PC-9 (cell line): Measurements from ENCODE around the gene ZNF609. TPM values are rescaled to one million over a fixed set of nuclear protein-coding genes. Genes with fewer than 3 reads are reported as not detected.

Source experiments
- BruUV-seq: library from RNA; stranded (reverse); fragments of 400-500 nt; replicated peaks from 2 replicates; lab custom pipeline; 2021; lab: Mats Ljungman, UMichigan
- CTCF ChIA-PET: fragments of 300-600 bp; sonication (Branson Sonifier 250); formaldehyde crosslinking; loops from one replicate; lab custom pipeline; 2022; ENCODE audit warnings: antibody characterized with exemption; lab: Charles Lee
- POLR2A ChIA-PET: fragments of 300-600 bp; sonication (Branson Sonifier 250); formaldehyde crosslinking; loops from one replicate; lab custom pipeline; 2022; ENCODE audit warnings: antibody characterized with exemption; ENCODE audit not compliant: unreplicated experiment; lab: Charles Lee
- DNase-seq, 2 experiments: peaks; one replicate each; pipeline versions ENCODE4 v3.0.0 to v3.0.0-alpha.2; 2015 to 2022; ENCODE audit warnings: mixed read lengths in 1 of 2
- H2AFZ ChIP-seq: fragments of 200-600 bp; sonication (generic); 2 replicates; pipeline ENCODE4 v1.8.1; 2017; ENCODE audit warnings: antibody characterized with exemption
- H3F3A ChIP-seq: fragments of 200-600 bp; sonication (generic); 2 replicates; pipeline ENCODE4 v1.8.1; 2017; ENCODE audit warnings: antibody characterized with exemption, mild to moderate bottlenecking, low read depth; ENCODE audit not compliant: insufficient read depth
- H3K27ac ChIP-seq: fragments of 200-600 bp; sonication (generic); 2 replicates; pipeline ENCODE4 v1.6.1; 2016; ENCODE audit warnings: mixed run types
- H3K27me3 ChIP-seq: fragments of 200-600 bp; sonication (generic); 2 replicates; pipeline ENCODE4 v1.6.1; 2016; ENCODE audit warnings: low read depth, mixed run types; ENCODE audit not compliant: insufficient read depth
- H3K36me3 ChIP-seq: fragments of 200-600 bp; sonication (generic); 2 replicates; pipeline ENCODE4 v1.6.1; 2016; ENCODE audit warnings: low read depth, mixed run types
- H3K4me1 ChIP-seq: fragments of 200-600 bp; sonication (generic); replicated peaks from 2 replicates; pipeline ENCODE4 v1.6.1; 2016; ENCODE audit warnings: mixed run types; ENCODE audit not compliant: insufficient read depth
- H3K4me2 ChIP-seq: fragments of 200-600 bp; sonication (generic); 2 replicates; pipeline ENCODE4 v1.6.1; 2017; ENCODE audit warnings: mixed run types
- H3K4me3 ChIP-seq: fragments of 200-600 bp; sonication (generic); 2 replicates; pipeline ENCODE4 v1.6.1; 2016; ENCODE audit warnings: mixed run types
- H3K79me2 ChIP-seq: fragments of 200-600 bp; sonication (generic); 2 replicates; pipeline ENCODE4 v1.6.1; 2017; ENCODE audit warnings: low read depth, mixed run types
- H3K9me2 ChIP-seq: fragments of 200-600 bp; sonication (generic); 2 replicates; pipeline ENCODE4 v1.8.1; 2017; ENCODE audit warnings: mild to moderate bottlenecking; ENCODE audit not compliant: insufficient read depth
- H3K9me3 ChIP-seq: fragments of 200-600 bp; sonication (generic); 2 replicates; pipeline ENCODE4 v1.8.1; 2016; ENCODE audit warnings: low read depth; ENCODE audit not compliant: insufficient read depth
- H4K20me1 ChIP-seq: fragments of 200-600 bp; sonication (generic); 2 replicates; pipeline ENCODE4 v1.8.1; 2017; ENCODE audit not compliant: insufficient read depth
- CTCF ChIP-seq: fragments of 200-600 bp; sonication (generic); conservative IDR thresholded peaks from 2 replicates; pipeline ENCODE4 v1.6.1; 2017; ENCODE audit warnings: mixed run types, antibody characterized with exemption, mild to moderate bottlenecking, moderate library complexity
- EZH2 ChIP-seq: fragments of 200-600 bp; sonication (generic); IDR thresholded peaks from 2 replicates; pipeline ENCODE4 v1.8.0; 2017; ENCODE audit warnings: antibody characterized with exemption, low read depth
- intact Hi-C: fragments of 100-400 bp; cut with micrococcal nuclease; formaldehyde crosslinking; loops from one replicate; pipeline ENCODE4 v1.10.0; 2022; ENCODE audit not compliant: unreplicated experiment
- total RNA-seq: library from RNA; stranded (reverse); gene quantifications from 2 replicates; pipeline ENCODE4 v1.2.3, GENCODE V29; 2021

ZNF609 gene
- total RNA-seq, 1 experiment from 2014 or later: 38.6 TPM

- no peaks in the 10 kb centered on the region for H3K9me2 ChIP-seq
- intact Hi-C loops: no loop called here
- H3K36me3 ChIP-seq: no peaks in the 10 kb centered on the region
- ChIA-PET POLR2A (no interaction called here), CTCF (no interaction called here)
- no peak for TF ChIP-seq CTCF
- no peak for TF ChIP-seq EZH2
- BruUV-seq: no TSS peak
- H2AFZ ChIP-seq: no peak overlapping the region
- peak overlapping the region; percentile 78 for H3K4me2 ChIP-seq
- no peak for DNase-seq
- H3K9me3 ChIP-seq: no peaks in the 10 kb centered on the region
- no peak overlapping the region for H3K27ac ChIP-seq
- H3K27me3 ChIP-seq: no peaks in the 10 kb centered on the region
- H3K4me1 ChIP-seq: peaks cover 13% of the 10 kb centered on the region
- peaks cover 4% of the 10 kb centered on the region; the same call in 1 of the 2 replicates for H4K20me1 ChIP-seq
- peaks cover 57% of the 10 kb centered on the region for H3K79me2 ChIP-seq
- peaks cover 9% of the 10 kb centered on the region; the same call in 1 of the 2 replicates for H3F3A ChIP-seq
- H3K4me3 ChIP-seq: no peak overlapping the region
Measured at GRCh38 chr15:64462492-64462891, 2.1 kb downstream of the ZNF609 start.

- H3K36me3 ChIP-seq: no peaks in the 10 kb centered on the region
- intact Hi-C loops: no loop called here
- H4K20me1 ChIP-seq: peaks cover 4% of the 10 kb centered on the region; the same call in 1 of the 2 replicates
- no peak overlapping the region for H3K4me3 ChIP-seq
- TF ChIP-seq EZH2 (no peak), CTCF (no peak)
- peaks cover 13% of the 10 kb centered on the region for H3K4me1 ChIP-seq
- H3F3A ChIP-seq: peaks cover 9% of the 10 kb centered on the region; the same call in 1 of the 2 replicates
- H3K4me2 ChIP-seq: no peak overlapping the region
- H3K27me3 ChIP-seq: no peaks in the 10 kb centered on the region
- H3K79me2 ChIP-seq: peaks cover 58% of the 10 kb centered on the region
- H3K9me2 ChIP-seq: no peaks in the 10 kb centered on the region
- no peak overlapping the region for H3K27ac ChIP-seq
- BruUV-seq: no TSS peak
- no peak for DNase-seq
- no peaks in the 10 kb centered on the region for H3K9me3 ChIP-seq
- ChIA-PET CTCF (no interaction called here), POLR2A (no interaction called here)
- no peak overlapping the region for H2AFZ ChIP-seq
Measured at GRCh38 chr15:64464276-64465005, 4.1 kb downstream of the ZNF609 start.

GRCh38 chr15:64466408-64467141 is 6.2 kb downstream of the ZNF609 start:
- Histone ChIP-seq H2AFZ (no peak overlapping the region), H3K4me2 (no peak overlapping the region)
- no peak for TF ChIP-seq CTCF

More at GRCh38 chr15:64466408-64467141, 6.2 kb downstream of the ZNF609 start:
- no peak overlapping the region for H3K4me3 ChIP-seq
- no peaks in the 10 kb centered on the region for H3K36me3 ChIP-seq
- peaks cover 4% of the 10 kb centered on the region; the same call in 1 of the 2 replicates for H4K20me1 ChIP-seq
- H3K79me2 ChIP-seq: peaks cover 56% of the 10 kb centered on the region
- no peaks in the 10 kb centered on the region for H3K9me2 ChIP-seq
- H3K27me3 ChIP-seq: no peaks in the 10 kb centered on the region
- no peak overlapping the region for H3K27ac ChIP-seq
- peaks cover 9% of the 10 kb centered on the region for H3K4me1 ChIP-seq
- intact Hi-C loops: no loop called here
- CTCF ChIA-PET: no interaction called here
- POLR2A ChIA-PET: no interaction called here
- BruUV-seq: no TSS peak
- no peaks in the 10 kb centered on the region for H3K9me3 ChIP-seq
- DNase-seq: no peak
- peaks cover 6% of the 10 kb centered on the region; the same call in 1 of the 2 replicates for H3F3A ChIP-seq
